Left renal pelvis (tissue), 4 donors: ENCODE measurements around the gene CER1. TPM values are rescaled to one million over a fixed set of nuclear protein-coding genes. Genes with fewer than 3 reads are reported as not detected.
"Not testable (repeated sequence)": the region's sequence is repeated elsewhere in the genome, so short reads cannot be mapped to it uniquely, and the experiment has no call there.

Experiments used
- DNase-seq, 4 donors: peaks; one replicate each; pipeline ENCODE4 v3.0.0-alpha.2; 2013; ENCODE audit warnings: low read depth in 4 of 4, low spot score in 3 of 4
- polyA plus RNA-seq, 4 donors: library from polyadenylated mRNA; unstranded; fragments of 120-200 nt; gene quantifications; one replicate each; pipeline ENCODE4 v1.2.1, GENCODE V29; 2013; ENCODE audit not compliant: insufficient read length in 4 of 4

The CER1 gene
- polyA plus RNA-seq, 4 donors = 0.44 to 1.8 (median 0.98) TPM; not detected in 1

DNA sequence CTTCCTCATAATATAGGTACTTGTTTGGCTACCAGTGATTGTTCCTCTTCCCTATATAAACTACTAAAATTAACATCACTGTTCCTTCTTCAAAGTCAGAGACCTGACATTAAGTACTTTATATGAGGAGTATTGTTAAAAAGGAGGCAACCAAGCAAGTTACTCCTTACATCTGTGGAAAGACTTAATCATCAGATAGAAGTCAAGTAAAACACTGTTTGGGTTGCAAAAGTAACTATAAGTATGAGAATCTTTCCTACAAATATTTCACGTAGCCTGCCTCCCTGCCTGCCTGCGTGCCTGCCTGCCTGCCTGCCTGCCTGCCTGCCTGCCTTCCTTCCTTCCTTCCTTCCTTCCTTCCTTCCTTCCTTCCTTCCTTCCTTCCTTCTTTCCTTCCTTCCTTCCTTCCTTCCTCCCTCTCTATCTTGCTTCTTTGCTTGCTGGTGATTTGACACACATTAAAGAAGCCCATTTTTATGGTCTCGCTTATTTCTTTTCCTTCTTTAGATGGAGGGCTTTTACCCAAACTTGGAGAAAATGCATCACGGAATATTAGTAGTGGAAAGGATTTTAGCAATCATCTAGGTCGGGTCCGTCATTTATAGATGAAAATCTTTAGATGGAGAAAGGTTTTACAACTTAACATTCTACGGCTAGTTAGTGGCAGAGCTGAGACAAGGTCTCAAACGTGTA, 3.2 kb downstream of the CER1 start:
- no peak for DNase-seq

- no peak for DNase-seq
Measured at GRCh38 chr9:14715102-14715501, 7.4 kb downstream of the CER1 start.

DNA sequence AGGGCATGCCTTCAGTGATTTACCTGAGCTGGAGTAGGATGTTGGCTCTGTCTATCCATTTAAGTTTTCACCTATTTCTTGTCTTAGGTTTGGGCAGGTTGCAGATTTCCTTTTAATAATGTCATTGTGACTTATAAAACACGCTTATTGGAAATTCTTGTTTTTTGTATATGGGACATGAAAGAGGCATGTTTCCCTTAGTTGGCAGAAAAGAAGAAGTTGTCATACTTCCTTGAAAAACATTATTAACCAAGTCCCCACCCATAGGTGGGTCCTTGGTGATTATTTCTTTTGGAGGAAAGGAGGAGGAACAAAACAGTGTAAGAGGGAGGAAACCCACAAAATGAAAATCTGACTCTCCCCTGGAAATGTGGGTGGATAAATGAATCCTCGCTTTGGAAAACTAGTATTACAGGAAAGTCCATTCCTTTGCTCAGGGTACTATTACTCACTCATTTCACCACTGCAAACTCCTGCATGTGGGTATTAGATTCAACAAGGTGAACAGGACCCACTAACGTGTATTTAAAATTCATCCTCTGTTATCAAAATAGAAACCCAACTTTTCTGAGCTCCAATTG, 9.3 kb downstream of the CER1 start:
- no peak for DNase-seq

- no peak for DNase-seq
Measured at GRCh38 chr9:14710804-14711203, 11.7 kb downstream of the CER1 start.

DNA sequence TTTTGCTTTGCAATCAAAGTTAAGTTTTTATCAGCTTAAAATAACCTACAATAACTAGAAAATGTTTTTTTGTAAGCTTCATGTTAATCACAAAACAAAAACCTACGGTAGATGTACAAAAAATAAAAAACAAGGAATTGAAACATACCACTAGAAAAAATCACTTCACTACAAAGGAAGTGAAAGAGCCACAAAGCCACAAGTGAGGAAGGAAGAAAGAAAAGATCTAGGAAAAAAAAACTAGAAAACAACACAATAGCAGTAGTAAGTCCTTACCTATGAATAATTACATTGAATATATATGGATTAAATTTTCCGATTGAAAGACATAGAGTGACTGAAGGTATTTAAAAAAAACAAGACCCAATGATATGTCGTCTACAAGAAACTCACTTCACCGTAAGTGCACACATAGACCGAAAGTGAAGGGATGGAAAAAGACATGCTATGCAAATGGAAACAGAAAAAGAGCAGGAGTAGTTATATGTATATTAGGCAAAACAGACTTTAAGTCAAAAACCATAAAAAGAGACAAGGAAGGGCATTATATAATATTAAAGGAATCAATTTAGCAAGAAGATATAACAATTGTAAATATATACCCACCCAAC, 15.9 kb downstream of the CER1 start:
- no peak for DNase-seq

DNA sequence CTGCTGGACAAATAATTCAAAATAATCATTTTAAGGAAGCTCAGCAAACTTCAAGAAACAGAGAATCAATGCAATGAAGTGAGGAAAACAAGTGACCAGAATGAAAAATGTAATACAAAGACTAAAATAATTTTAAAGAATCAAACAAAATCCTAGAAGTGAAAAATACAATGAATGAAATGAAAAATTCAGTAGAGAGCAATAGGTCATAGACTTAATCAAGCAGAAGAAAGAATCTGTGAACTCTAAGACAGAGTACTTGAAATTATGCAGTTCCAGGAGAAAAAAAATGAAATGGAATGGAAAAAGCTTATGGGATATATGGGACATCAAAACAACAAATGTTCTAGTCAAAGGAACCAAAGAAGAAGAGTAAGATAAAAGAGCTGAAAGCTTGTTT, 17.5 kb downstream of the CER1 start:
- no peak for DNase-seq

DNA sequence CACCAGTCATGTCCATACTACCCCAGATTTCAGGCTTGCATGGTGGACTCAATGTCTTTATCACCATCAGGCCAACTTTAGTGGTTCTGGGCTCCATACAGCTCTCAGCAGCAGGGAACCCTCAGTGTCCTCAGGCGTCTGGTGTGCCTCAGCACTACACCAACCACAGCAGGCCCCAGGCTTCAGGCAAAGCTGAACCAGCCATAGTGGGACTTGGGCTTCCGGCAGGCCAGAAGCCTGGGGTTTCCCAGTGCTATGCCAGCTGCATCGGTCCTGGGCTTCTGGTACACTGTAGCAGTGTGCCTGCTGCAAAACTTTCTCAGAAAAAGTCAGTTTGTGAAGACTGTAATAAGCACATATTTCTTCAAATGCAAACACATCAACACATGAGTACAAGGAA, 18.3 kb downstream of the CER1 start:
- DNase-seq = no peak

- DNase-seq = no peak
Measured at GRCh38 chr9:14702200-14702720, 20.3 kb downstream of the CER1 start.

GRCh38 chr9:14693251-14693861, 29.2 kb downstream of the CER1 start, which contains the start of gene ZDHHC21:
ZDHHC21 (minus strand) TSS chr9:14693432; CDS start chr9:14674340, 19,092 bp downstream.
- peak in 2 of 4 donors; percentile 35 to 44 for DNase-seq

- peak in 2 of 4 donors; percentile 12 to 14 for DNase-seq
Measured at GRCh38 chr9:14692470-14693250, 29.9 kb downstream of the CER1 start.

DNA sequence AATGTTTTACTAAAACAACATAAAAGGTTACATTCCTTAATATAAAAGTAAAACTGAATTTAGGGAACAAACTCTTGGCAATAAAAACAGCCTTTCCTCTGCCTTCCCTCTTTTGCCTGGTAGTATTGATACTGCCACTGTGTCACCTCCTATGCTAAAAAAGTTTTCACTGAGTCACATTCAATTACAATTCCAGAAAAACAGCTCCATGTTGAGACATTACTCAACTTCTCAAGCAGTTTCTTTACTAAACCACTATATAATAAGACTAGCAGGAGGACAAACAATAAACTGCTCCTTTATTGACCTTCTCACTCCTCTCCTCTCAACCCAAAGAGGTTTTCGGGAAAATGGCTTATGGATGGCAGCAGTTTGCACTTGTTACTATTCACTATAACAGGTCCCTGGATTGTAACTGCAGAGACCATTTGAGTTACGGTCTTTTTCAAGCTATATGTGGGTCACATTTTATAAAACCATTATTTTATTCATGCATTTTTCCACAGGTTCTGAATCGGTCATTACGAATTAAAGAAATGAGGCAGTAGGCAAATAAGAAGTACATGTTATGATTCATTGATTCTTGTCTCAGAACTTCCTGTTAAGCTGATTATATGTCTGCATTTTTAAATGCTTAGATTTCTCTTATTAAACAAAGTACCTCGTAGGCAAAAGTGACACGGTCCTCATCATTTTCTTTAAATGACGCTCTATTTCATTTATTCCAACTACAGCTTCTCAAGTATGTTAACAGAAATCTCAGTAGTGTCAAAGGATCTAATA, 31.4 kb downstream of the CER1 start:
- no peak for DNase-seq

DNA sequence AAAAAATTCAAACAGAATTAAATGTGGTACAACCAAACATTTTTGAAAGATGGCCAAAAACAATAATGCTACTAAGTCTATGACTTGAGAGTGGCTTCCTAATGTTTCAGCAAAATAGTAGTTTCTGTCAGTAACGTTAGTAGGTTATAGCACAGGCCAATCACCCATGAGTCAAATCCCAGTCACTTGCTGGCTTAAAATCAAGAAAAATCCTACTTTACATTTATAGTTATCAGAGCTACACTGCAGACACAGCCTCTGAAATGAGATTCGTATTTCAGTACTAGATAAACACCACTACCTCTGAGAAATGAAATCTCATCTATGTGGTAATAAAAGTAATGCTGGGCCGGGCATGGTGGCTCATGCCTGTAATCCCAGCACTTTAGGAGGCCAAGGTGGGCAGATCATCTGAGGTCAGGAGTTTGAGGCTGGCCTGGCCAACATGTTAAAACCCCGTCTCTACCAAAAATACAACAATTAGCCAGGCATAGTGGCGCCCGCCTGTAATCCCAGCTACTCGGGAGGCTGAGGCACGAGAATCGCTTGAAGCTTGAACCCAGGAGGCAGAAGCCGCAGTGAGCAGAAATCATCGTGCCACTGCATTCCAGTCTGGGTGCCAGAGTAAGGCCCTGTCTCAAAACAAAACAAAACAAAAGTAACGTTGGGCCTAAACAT, 35.4 kb downstream of the CER1 start:
- DNase-seq = no peak

DNA sequence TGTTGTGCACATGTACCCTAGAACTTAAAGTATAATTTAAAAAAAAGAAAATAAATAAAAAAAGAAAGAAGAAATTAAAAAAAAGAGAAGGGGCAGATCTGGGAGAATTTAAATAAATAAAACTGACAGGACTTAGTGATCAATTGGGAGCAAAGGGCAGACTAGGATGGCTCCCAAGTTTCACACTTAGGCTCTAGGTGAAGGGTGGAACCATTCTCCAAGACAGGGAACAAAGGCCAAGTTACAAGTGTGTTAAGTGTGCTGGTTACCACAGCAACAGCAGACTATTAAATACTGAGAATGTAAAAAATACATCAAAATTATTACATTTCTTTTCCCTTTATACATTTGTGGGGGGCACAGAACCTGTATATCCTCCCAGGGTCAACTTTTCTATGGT, 36.4 kb downstream of the CER1 start:
- DNase-seq = no peak

GRCh38 chr9:14682616-14683015, 39.9 kb downstream of the CER1 start:
- not testable (repeated sequence) for DNase-seq

- no peak for DNase-seq
Measured at GRCh38 chr9:14678776-14679175, 43.8 kb downstream of the CER1 start.

- no peak for DNase-seq
Measured at GRCh38 chr9:14677872-14678271, 44.7 kb downstream of the CER1 start.

GRCh38 chr9:14677396-14677795, 45.1 kb downstream of the CER1 start:
- DNase-seq = no peak

- no peak for DNase-seq
Measured at GRCh38 chr9:14674630-14675029, 47.9 kb downstream of the CER1 start.

DNA sequence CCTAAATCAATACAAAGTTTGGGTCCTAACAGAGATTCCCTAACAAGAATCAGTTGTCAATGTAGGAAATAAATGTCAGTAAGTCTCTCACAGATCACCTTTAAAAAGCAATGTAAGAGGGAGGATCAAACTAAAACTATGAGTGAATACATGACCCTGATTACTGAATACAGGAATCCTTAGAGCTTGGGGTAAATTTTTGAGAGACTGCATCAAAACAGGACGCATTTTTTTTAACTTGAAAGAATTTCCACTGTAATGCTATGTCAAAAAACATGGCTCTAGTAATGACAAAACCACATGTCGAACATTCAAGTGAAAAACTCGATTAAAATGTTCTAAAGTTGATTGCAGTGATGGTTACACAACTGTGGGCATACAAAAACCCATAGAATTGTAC, 51.2 kb downstream of the CER1 start:
- no peak for DNase-seq
